HG02610 (cell line): Measurements from ENCODE around the gene PTPRG.

Experiments used
- ATAC-seq: cut with Tn5 transposase; IDR thresholded peaks from one replicate; pipeline ENCODE4 v1.9.1; 2021; ENCODE audit warnings: mild to moderate bottlenecking, moderate library complexity; ENCODE audit not compliant: unreplicated experiment

Gene PTPRG

GRCh38 chr3:62284442-62284841, 723.1 kb downstream of the PTPRG start:
- no peak for ATAC-seq

- ATAC-seq = no peak
Observed at GRCh38 chr3:62287392-62287927, 726.1 kb downstream of the PTPRG start.

- no peak for ATAC-seq
Observed at GRCh38 chr3:62289922-62290321, 728.6 kb downstream of the PTPRG start.

GRCh38 chr3:62293051-62293780, 731.8 kb downstream of the PTPRG start:
- no peak for ATAC-seq

GRCh38 chr3:62295571-62295970, 734.2 kb downstream of the PTPRG start:
- ATAC-seq = no peak

GRCh38 chr3:62300617-62301016, 739.2 kb downstream of the PTPRG start:
- no peak for ATAC-seq

- no peak for ATAC-seq
Observed at GRCh38 chr3:62312201-62312600, 750.8 kb downstream of the PTPRG start.

- ATAC-seq = no peak
Observed at GRCh38 chr3:62316525-62316924, 755.2 kb downstream of the PTPRG start.

- no peak for ATAC-seq
Observed at GRCh38 chr3:62318365-62318751, 757.0 kb downstream of the PTPRG start.

- no peak for ATAC-seq
Observed at GRCh38 chr3:62318752-62319569, 757.6 kb downstream of the PTPRG start.

GRCh38 chr3:62319570-62320243, 758.3 kb downstream of the PTPRG start:
- no peak for ATAC-seq

- no peak for ATAC-seq
Observed at GRCh38 chr3:62323241-62323640, 761.9 kb downstream of the PTPRG start.

GRCh38 chr3:62325896-62326295, 764.5 kb downstream of the PTPRG start:
- no peak for ATAC-seq

- ATAC-seq = no peak
Observed at GRCh38 chr3:62329971-62330370, 768.6 kb downstream of the PTPRG start.

- ATAC-seq = no peak
Observed at GRCh38 chr3:62332017-62332416, 770.6 kb downstream of the PTPRG start.

GRCh38 chr3:62332835-62333244, 771.5 kb downstream of the PTPRG start:
- ATAC-seq = no peak

- ATAC-seq = no peak
Observed at GRCh38 chr3:62335196-62335595, 773.8 kb downstream of the PTPRG start.

GRCh38 chr3:62343755-62344154, 782.4 kb downstream of the PTPRG start:
- no peak for ATAC-seq
